Choroid plexus epithelial cell (primary cell): Measurements from ENCODE around the gene MAMDC2.

ENCODE experiments used
- DNase-seq: peaks from one replicate; pipeline ENCODE4 v3.0.0-alpha.2; 2010; ENCODE audit warnings: low read depth
- H3K4me3 ChIP-seq: 2 replicates; pipeline ENCODE4 v1.5.1; 2011; ENCODE audit warnings: low read depth, mild to moderate bottlenecking, control low read depth, low read length, moderate library complexity
- TF ChIP-seq, protein P1 (sequence below): conservative IDR thresholded peaks from 2 replicates; pipeline ENCODE4 v1.5.1; 2011; ENCODE audit warnings: low read depth, mild to moderate bottlenecking, control low read depth, inconsistent platforms, low read length, moderate library complexity

MAMDC2 gene

DNA sequence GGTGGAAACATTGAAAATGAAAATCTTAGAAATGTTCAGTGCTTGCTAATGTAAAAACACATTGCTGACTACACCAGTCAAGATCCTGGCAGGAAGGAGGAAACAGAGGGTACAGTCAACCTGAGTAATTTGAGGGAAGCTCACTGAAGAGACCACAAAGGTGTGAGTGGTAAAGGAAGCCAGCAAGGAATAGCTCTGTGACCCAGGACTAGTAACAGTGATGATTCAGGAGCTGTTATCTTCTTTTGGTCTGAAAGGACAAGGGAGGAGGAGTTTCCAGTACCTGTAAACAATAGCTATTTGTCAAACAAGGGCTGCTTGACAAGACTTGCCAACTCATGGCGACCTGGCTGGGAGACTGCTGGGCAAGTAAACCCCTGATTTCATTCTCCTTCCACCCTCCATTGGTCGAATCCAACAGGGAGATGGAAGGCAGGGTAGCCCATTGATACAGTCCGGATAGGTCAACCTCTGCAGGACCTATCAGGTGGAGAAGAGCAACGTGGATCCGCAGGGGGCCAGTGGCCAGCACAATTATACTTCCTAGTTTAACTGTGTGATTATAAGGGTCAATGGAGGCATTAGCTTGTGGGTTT, 68.1 kb downstream of the MAMDC2 start:
- H3K4me3 ChIP-seq: no peak overlapping the region
- DNase-seq: no peak
- TF ChIP-seq, protein P1, sequence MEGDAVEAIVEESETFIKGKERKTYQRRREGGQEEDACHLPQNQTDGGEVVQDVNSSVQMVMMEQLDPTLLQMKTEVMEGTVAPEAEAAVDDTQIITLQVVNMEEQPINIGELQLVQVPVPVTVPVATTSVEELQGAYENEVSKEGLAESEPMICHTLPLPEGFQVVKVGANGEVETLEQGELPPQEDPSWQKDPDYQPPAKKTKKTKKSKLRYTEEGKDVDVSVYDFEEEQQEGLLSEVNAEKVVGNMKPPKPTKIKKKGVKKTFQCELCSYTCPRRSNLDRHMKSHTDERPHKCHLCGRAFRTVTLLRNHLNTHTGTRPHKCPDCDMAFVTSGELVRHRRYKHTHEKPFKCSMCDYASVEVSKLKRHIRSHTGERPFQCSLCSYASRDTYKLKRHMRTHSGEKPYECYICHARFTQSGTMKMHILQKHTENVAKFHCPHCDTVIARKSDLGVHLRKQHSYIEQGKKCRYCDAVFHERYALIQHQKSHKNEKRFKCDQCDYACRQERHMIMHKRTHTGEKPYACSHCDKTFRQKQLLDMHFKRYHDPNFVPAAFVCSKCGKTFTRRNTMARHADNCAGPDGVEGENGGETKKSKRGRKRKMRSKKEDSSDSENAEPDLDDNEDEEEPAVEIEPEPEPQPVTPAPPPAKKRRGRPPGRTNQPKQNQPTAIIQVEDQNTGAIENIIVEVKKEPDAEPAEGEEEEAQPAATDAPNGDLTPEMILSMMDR: no peak

DNA sequence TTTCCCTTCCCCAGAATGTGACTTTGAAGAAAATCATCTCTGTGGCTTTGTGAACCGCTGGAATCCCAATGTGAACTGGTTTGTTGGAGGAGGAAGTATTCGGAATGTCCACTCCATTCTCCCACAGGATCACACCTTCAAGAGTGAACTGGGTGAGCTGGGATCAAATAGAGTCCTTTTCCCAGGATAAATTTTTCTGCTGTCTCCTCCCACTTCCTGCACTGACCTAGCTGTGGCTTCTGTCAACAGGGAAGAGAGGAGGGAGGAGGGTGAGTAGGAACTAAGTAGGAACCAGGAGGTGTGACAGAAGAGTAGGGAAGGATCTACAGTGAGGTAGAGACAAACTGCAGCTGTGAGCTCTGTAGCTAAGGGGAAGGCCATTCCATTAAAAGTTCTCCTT, 69.3 kb downstream of the MAMDC2 start:
- no peak for DNase-seq
- no peak overlapping the region for H3K4me3 ChIP-seq
- TF ChIP-seq, protein P1: no peak

DNA sequence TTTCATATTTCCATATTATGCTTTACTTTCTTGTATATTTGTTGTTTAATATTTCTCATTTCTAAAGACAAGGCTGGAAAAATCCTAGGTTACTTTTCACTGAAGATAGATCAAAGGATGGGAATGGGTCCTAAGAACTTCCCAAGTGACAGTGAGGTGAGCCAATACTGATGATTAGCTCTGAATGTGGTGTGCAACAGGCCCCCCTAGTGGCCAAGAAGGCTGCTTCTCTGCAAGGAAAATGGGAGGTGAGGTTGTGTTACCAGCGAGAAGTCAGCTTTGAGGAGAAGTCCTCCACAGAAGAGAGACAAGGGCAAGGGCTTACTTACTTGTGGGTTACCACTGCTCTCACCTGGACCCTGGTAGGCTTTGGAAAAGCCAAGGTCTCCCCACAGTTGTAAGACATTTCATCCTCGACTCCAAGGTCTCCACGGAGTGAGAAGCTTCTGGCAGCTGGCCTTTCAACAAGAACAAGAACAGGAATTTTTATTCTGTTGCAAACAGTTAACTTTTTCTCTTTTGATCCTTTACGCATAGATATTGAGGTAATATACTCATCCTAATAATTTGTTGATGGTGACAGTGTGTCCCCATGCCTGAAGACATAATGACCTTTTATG, 69.9 kb downstream of the MAMDC2 start:
- DNase-seq: peak; percentile 86
- TF ChIP-seq, protein P1: peak; percentile 94
- H3K4me3 ChIP-seq: no peak overlapping the region

DNA sequence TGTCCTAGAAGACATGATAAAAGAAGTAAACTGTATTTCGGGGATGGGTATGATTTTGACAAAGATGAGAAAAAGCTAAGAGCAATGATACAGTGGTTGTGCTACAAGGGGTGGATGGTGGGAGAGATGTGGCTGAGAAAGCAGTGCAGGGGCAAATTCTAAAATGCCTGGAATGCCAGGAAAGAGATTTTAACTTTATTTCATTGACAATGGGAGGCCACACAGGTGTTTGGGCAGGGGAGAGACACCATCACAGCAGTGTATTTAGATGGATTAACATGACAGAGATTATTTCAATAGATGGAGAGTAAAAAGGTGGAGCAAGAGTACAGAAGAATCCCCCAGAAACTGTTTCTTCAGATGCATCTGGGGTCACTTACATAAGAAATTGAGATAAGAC, 71.2 kb downstream of the MAMDC2 start:
- H3K4me3 ChIP-seq: no peak overlapping the region
- no peak for DNase-seq
- TF ChIP-seq, protein P1: no peak

DNA sequence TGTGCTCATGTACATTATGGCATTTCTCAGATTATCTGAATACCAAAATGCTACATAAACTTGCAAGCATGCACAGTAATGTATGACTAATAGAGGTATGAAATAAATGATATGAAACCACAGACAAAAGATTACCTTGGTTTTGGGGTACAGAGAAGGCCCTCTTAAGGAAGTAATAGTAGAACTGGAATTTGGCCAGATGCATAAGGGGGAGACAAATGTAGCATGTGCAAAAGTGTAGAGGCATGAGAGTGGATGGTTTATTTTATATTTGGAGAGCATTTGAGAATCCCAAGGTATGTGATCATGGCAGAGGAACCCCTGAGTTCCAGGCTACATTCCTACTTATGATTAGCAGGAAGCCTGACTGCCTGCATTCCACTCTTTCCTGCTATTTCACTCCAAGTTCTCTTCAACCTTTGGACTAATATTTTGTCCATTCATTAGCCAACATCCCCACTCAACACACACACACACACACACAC, 74.2 kb downstream of the MAMDC2 start:
- TF ChIP-seq, protein P1: no peak
- no peak overlapping the region for H3K4me3 ChIP-seq
- DNase-seq: peak; percentile 78

DNA sequence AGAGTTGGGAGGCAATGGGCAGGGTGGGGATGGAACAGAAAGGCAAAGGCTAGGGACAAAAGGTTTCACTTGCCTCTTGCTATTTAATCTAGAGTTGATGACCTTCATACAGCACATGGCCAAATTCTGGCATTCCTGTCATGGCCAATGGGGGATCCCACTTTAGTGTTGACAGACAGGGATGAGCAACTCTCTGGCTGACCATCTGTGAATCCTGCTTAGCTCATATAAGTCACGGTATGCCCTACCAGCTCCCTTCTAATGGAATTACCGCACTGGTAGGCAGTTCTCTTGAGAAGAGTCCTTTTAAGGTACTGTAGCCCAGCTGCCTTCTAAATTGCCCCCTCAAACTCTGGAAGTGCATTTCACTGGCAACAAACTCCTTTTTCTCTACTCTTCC, 76.1 kb downstream of the MAMDC2 start:
- no peak for DNase-seq
- TF ChIP-seq, protein P1: no peak
- H3K4me3 ChIP-seq: no peak overlapping the region
